Vagina (tissue), 2 donors: Measurements from ENCODE around the gene SLCO2B1. TPM values are rescaled to one million over a fixed set of nuclear protein-coding genes. Genes with fewer than 3 reads are reported as not detected.

Source experiments
- DNase-seq, 2 donors: peaks; one replicate each; pipeline ENCODE4 v3.0.0-alpha.2; 2017; ENCODE audit errors: extremely low spot score in 2 of 2
- H3K27ac ChIP-seq: fragments of 200-600 bp; sonication (generic); one replicate; pipeline ENCODE4 v1.5.1; 2019
- H3K27me3 ChIP-seq: fragments of 200-600 bp; sonication (generic); one replicate; pipeline ENCODE4 v1.5.1; 2019
- H3K36me3 ChIP-seq, 2 donors: fragments of 200-600 bp; sonication (generic); one replicate each; pipeline ENCODE4 v1.5.1; 2017 to 2019
- H3K4me1 ChIP-seq: fragments of 200-600 bp; sonication (generic); one replicate; pipeline ENCODE4 v1.5.1; 2019
- H3K4me3 ChIP-seq, 2 donors: fragments of 200-600 bp; sonication (generic); 1 replicate in 1 of 2; 2 replicates in 1 of 2; pipeline ENCODE4 v1.5.1; 2016 to 2019
- H3K9me3 ChIP-seq: fragments of 200-600 bp; sonication (generic); one replicate; pipeline ENCODE4 v1.5.1; 2019
- CTCF ChIP-seq, 3 experiments: fragments of 450-650 bp in 2 of 3; fragments of 200-600 bp in 1 of 3; sonication (generic) in 1 of 3; IDR thresholded peaks; one replicate each; pipeline ENCODE4 v1.5.1; 2017 to 2019; ENCODE audit warnings: antibody characterized with exemption in 3 of 3, mild to moderate bottlenecking in 2 of 3, moderate library complexity in 2 of 3
- POLR2A ChIP-seq, 2 donors: fragments of 450-650 bp; IDR thresholded peaks; one replicate each; pipeline ENCODE4 v1.6.1; 2017; ENCODE audit warnings: antibody characterized with exemption in 2 of 2, mild to moderate bottlenecking in 2 of 2, moderate library complexity in 2 of 2
- POLR2AphosphoS5 ChIP-seq, 2 donors: sonication (generic); formaldehyde crosslinking; IDR thresholded peaks; one replicate each; pipeline ENCODE4 v1.9.0; 2017; ENCODE audit warnings: antibody characterized with exemption in 2 of 2, mild to moderate bottlenecking in 2 of 2, low read depth in 1 of 2; ENCODE audit not compliant: insufficient read depth in 1 of 2
- intact Hi-C: fragments of 100-400 bp; cut with DNase I; formaldehyde crosslinking; loops from one replicate; pipeline ENCODE4 v1.15.1; 2023
- total RNA-seq: library from RNA; depleted of rRNA; stranded (reverse); fragments of >200 nt; gene quantifications from one replicate; pipeline ENCODE4 v1.2.3, GENCODE V29; 2016

Gene SLCO2B1
- total RNA-seq, 1 donor from 2014 or later: 55.5 TPM

- TF ChIP-seq POLR2A (IDR thresholded peaks at IDR 0.05) (no peak), CTCF (IDR thresholded peaks at IDR 0.05) (no peak), POLR2AphosphoS5 (IDR thresholded peaks at IDR 0.05; ENCODE audit: insufficient read depth in 1 of 2, low read depth in 1 of 2) (no peak)
- intact Hi-C loops: no loop called here
- no peak overlapping the region for H3K27ac ChIP-seq
Observed at GRCh38 chr11:75188671-75189070, 37.8 kb downstream of the SLCO2B1 start.

DNA sequence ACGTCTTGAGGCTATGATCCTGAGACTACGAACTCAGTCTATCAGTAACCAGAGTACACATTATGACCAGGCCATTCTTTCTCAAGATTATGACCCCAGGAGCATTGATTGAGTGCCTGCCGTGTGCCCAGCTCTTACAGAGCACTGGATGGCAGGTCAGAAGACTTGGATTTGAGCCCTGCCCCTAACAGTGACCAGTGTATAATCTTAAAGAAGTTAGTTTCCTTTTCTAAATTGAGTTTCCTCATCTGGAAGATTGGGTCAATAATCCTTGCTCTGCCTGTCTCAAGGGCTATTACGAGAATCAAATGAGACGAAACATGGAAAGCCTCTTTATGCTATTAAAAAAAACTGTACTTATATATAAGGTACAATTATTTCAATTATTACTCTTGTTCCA is 38.2 kb downstream of the SLCO2B1 start:
- Histone ChIP-seq H3K4me3 (no peak overlapping the region), H3K27ac (no peak overlapping the region), H3K36me3 (no peaks in the 10 kb centered on the region), H3K27me3 (no peaks in the 10 kb centered on the region), H3K9me3 (no peaks in the 10 kb centered on the region), H3K4me1 (no peaks in the 10 kb centered on the region)
- intact Hi-C loops: no loop called here
- no peak for DNase-seq
- TF ChIP-seq CTCF (IDR thresholded peaks at IDR 0.05): no peak
- no peak for TF ChIP-seq POLR2A (IDR thresholded peaks at IDR 0.05)
- no peak for TF ChIP-seq POLR2AphosphoS5 (IDR thresholded peaks at IDR 0.05; ENCODE audit: insufficient read depth in 1 of 2, low read depth in 1 of 2)

More at GRCh38 chr11:75188671-75189070, 37.8 kb downstream of the SLCO2B1 start:
- Histone ChIP-seq H3K36me3 (no peaks in the 10 kb centered on the region), H3K9me3 (no peaks in the 10 kb centered on the region), H3K4me3 (no peak overlapping the region), H3K27me3 (no peaks in the 10 kb centered on the region), H3K4me1 (no peaks in the 10 kb centered on the region)
- DNase-seq: no peak

DNA sequence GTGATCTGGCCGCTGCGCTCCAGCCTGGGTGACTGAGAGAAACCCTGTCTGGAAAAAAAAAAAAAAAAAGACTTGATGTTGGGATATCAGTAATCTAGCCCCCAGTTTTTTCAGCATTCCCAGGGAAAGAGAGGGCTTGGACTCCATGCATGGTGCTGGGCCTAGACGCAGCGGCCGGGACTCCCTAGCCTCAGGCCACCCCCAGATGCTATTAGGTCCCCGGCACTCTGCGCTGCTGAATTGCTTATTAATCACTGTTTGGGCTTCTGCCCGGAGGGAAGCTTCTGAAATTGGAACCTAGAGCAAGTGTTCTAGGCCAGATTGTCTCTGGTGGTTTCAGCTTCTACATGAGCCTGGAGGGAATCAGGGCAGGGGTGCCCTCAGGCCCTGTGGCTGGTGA is 39.0 kb downstream of the SLCO2B1 start:
- TF ChIP-seq POLR2A (IDR thresholded peaks at IDR 0.05) (no peak), POLR2AphosphoS5 (IDR thresholded peaks at IDR 0.05; ENCODE audit: insufficient read depth in 1 of 2, low read depth in 1 of 2) (no peak)
- Histone ChIP-seq H3K27me3 (no peaks in the 10 kb centered on the region), H3K27ac (no peak overlapping the region), H3K4me1 (no peaks in the 10 kb centered on the region), H3K9me3 (no peaks in the 10 kb centered on the region), H3K36me3 (no peaks in the 10 kb centered on the region), H3K4me3 (no peak overlapping the region)
- intact Hi-C loops: no loop called here
- no peak for DNase-seq

GRCh38 chr11:75190652-75191329 is 39.9 kb downstream of the SLCO2B1 start:
- Histone ChIP-seq H3K9me3 (no peaks in the 10 kb centered on the region), H3K4me1 (no peaks in the 10 kb centered on the region), H3K27me3 (no peaks in the 10 kb centered on the region), H3K27ac (no peak overlapping the region), H3K36me3 (no peaks in the 10 kb centered on the region), H3K4me3 (no peak overlapping the region)
- TF ChIP-seq POLR2A (IDR thresholded peaks at IDR 0.05) (no peak), POLR2AphosphoS5 (IDR thresholded peaks at IDR 0.05; ENCODE audit: insufficient read depth in 1 of 2, low read depth in 1 of 2) (no peak), CTCF (IDR thresholded peaks at IDR 0.05) (no peak)
- no peak for DNase-seq
- intact Hi-C loops: no loop called here

- Histone ChIP-seq H3K27ac (no peak overlapping the region), H3K36me3 (no peaks in the 10 kb centered on the region), H3K27me3 (no peaks in the 10 kb centered on the region), H3K4me1 (no peaks in the 10 kb centered on the region), H3K9me3 (no peaks in the 10 kb centered on the region), H3K4me3 (no peak overlapping the region)
- no peak for DNase-seq
- TF ChIP-seq POLR2A (IDR thresholded peaks at IDR 0.05): no peak
- TF ChIP-seq POLR2AphosphoS5 (IDR thresholded peaks at IDR 0.05; ENCODE audit: insufficient read depth in 1 of 2, low read depth in 1 of 2): no peak
- TF ChIP-seq CTCF (IDR thresholded peaks at IDR 0.05): no peak
- intact Hi-C loops: no loop called here
Observed at GRCh38 chr11:75191330-75191717, 40.4 kb downstream of the SLCO2B1 start.
